ENCODE data around the gene MYF6. TPM values are rescaled to one million over a fixed set of nuclear protein-coding genes. Genes with fewer than 3 reads are reported as not detected.

MYF6 gene
- total RNA-seq, 1 donor from 2014 or later, result not detected

- DNase-seq, result no peak
Observed at GRCh38 chr12:80707830-80708258, 410 bp downstream of the MYF6 start.

- DNase-seq, result no peak
Observed at GRCh38 chr12:80708259-80708974, 983 bp downstream of the MYF6 start.

- DNase-seq, result no peak
Observed at GRCh38 chr12:80708975-80709328, 1.5 kb downstream of the MYF6 start.

GRCh38 chr12:80709811-80710726, 2.6 kb downstream of the MYF6 start:
- DNase-seq, result no peak

- no peak for DNase-seq
Observed at GRCh38 chr12:80710727-80711449, 3.5 kb downstream of the MYF6 start.

GRCh38 chr12:80711866-80712265, 4.4 kb downstream of the MYF6 start:
- DNase-seq, result no peak

GRCh38 chr12:80712866-80713265, 5.4 kb downstream of the MYF6 start:
- DNase-seq, result no peak

- DNase-seq, result no peak
Observed at GRCh38 chr12:80713419-80713818, 6.0 kb downstream of the MYF6 start.

GRCh38 chr12:80714055-80714454, 6.6 kb downstream of the MYF6 start:
- no peak for DNase-seq

- no peak for DNase-seq
Observed at GRCh38 chr12:80714846-80715245, 7.4 kb downstream of the MYF6 start.

- DNase-seq, result no peak
Observed at GRCh38 chr12:80715713-80716249, 8.3 kb downstream of the MYF6 start.

GRCh38 chr12:80716696-80717469, 9.4 kb downstream of the MYF6 start, which contains the start of gene MYF5:
TSS of gene MYF5 (plus strand) at chr12:80716912. CDS start at chr12:80717064, 152 bp downstream.
- DNase-seq, result no peak

GRCh38 chr12:80717856-80718255, 10.4 kb downstream of the MYF6 start:
- DNase-seq, result no peak

- no peak for DNase-seq
Observed at GRCh38 chr12:80720516-80720915, 13.1 kb downstream of the MYF6 start.

GRCh38 chr12:80721326-80721725, 13.9 kb downstream of the MYF6 start:
- no peak for DNase-seq

GRCh38 chr12:80745851-80746505, 38.5 kb downstream of the MYF6 start:
- DNase-seq, result no peak

- DNase-seq, result no peak
Observed at GRCh38 chr12:80747800-80748199, 40.4 kb downstream of the MYF6 start.

GRCh38 chr12:80749456-80749855, 42.0 kb downstream of the MYF6 start:
- DNase-seq, result no peak

- no peak for DNase-seq
Observed at GRCh38 chr12:80752464-80752863, 45.0 kb downstream of the MYF6 start.

- no peak for DNase-seq
Observed at GRCh38 chr12:80754274-80754673, 46.8 kb downstream of the MYF6 start.

- no peak for DNase-seq
Observed at GRCh38 chr12:80756875-80757274, 49.4 kb downstream of the MYF6 start.
